HG03342 (cell line): ENCODE measurements around the gene PARL.

Experiments used
- ATAC-seq: cut with Tn5 transposase; IDR thresholded peaks from one replicate; pipeline ENCODE4 v1.9.1; 2021; ENCODE audit warnings: mild to moderate bottlenecking, moderate library complexity; ENCODE audit not compliant: unreplicated experiment

PARL gene, protein sequence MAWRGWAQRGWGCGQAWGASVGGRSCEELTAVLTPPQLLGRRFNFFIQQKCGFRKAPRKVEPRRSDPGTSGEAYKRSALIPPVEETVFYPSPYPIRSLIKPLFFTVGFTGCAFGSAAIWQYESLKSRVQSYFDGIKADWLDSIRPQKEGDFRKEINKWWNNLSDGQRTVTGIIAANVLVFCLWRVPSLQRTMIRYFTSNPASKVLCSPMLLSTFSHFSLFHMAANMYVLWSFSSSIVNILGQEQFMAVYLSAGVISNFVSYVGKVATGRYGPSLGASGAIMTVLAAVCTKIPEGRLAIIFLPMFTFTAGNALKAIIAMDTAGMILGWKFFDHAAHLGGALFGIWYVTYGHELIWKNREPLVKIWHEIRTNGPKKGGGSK

GRCh38 chr3:183884427-183885296 lies at the start of gene PARL:
Gene PARL, minus strand, starts transcription at chr3:183884880. Its CDS starts 34 bp downstream, at chr3:183884846.
- peak; percentile 100 for ATAC-seq

DNA sequence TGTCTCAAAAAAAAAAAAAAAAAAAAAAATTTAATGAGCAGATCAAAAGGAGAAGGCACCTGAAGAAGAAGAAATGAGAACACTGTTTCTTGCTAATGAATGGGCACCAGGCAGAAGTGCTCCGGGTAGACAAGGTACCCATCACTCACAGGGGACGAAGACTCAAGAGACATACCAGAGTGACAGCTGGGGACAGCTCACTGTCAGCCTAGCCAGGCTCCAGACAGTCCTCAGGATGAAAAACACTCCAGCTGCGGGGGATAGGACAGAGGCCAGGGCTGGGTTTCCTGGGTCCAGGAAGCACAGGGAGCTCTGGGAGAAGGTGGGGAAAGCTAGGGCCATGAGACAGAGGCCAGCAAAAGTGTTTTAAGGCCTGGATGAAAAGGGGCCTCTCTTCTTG lies 48.5 kb upstream of the PARL start:
- no peak for ATAC-seq

GRCh38 chr3:183931881-183932280 lies 47.2 kb upstream of the PARL start:
- ATAC-seq, result no peak

GRCh38 chr3:183930086-183930485 lies 45.4 kb upstream of the PARL start:
- ATAC-seq, result no peak

DNA sequence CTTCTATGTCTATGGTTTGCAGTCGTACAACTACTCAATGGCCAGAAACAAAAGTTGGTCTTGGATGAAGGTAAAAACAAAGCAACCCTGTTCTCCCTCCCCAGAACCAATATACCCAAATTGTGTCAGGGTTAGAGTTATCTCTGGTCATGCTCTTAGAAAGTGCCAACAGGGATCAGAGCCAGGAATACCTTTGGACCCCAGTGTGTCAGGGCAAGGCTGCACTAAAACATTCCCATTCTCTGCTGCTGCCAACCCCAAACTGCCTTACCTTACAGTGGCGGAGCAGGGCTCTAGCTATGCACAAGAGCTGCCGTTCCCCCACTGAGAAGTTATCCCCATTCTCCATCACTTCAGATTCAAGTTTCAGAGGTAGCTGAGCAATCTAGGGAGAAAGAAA lies 42.4 kb upstream of the PARL start:
- no peak for ATAC-seq

- no peak for ATAC-seq
These were observed 40.3 kb upstream of the PARL start for GRCh38 chr3:183924956-183925355.

DNA sequence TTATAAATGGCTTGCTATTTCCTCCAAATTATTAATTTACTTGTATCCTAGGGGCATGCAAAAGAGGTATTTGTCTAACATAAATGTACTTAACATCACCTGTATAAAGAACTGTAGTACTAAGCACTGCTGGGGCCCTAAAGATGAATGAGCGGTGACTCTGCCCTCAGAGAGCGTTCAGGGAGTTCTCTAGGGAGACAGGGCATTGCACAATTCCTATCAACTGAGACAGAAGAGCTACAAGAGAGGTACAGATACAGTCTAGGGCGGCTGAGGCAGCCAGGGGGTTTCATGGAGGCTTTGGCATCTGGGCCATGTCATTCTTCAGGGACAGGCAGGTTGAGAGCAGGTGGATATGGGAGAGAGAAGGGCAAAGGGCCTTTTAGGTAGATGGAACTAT lies 39.9 kb upstream of the PARL start:
- no peak for ATAC-seq

DNA sequence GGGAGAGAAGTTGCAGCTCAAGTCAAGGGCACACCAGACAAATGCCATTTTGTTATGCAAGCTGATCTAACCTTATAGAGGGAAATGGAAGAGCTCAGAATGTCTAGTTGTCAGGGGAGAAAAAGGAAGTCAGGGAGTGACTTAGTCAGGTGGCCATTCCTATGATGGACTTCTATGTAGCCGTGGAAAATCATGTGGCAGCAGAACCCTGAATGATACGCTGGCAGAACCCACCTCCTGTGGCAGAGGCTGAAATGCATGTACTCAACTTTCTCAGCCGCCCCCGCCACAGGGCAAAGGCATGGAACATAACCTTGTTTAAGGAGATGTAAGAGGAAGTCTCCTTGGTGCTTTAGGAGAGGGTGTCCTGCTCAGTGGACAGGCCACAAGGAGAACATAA lies 37.7 kb upstream of the PARL start:
- no peak for ATAC-seq

DNA sequence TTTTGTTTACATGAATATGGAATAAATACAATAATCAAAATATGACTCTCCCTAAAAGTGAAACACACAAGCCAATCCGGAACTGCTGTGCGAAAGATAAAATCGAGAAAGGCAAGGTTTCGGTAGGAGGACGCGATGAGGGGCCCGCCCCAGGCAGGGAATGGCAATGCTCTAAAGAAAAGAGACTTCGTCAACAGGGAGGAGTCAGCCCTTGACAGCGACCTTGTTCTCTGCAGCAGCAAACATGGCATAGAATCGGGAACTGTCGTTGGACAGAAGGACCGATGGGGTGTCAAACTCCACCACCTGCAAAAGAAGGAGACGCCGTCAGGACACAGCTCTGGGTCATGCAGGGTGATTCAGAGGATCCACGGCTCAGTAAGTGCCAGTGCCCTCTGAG lies 36.4 kb upstream of the PARL start:
- ATAC-seq, result no peak

- no peak for ATAC-seq
These were observed 35.7 kb upstream of the PARL start for GRCh38 chr3:183920416-183920815.

- no peak for ATAC-seq
These were observed 33.5 kb upstream of the PARL start for GRCh38 chr3:183918178-183918577.

DNA sequence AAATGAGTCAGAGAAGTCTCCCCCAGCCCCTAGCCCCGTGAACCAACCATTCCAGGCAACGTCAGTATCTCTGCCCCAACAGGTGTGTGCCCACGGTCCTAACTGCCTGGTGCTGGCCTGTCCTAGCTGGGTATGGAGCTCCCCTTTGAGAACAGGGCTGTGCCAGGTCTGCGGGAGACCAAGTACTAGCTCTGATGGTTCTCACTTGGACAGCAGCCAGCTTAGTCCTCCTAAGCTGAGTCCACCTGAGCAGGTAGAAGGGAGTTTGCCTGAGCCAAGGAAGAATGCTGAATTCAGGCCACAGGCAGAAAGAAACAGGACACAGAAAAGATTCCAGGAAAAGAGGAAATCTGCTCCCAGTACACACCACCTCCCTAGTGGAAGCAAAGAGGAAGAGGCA lies 33.1 kb upstream of the PARL start:
- ATAC-seq, result no peak

GRCh38 chr3:183914856-183915255 lies 30.2 kb upstream of the PARL start:
- no peak for ATAC-seq

DNA sequence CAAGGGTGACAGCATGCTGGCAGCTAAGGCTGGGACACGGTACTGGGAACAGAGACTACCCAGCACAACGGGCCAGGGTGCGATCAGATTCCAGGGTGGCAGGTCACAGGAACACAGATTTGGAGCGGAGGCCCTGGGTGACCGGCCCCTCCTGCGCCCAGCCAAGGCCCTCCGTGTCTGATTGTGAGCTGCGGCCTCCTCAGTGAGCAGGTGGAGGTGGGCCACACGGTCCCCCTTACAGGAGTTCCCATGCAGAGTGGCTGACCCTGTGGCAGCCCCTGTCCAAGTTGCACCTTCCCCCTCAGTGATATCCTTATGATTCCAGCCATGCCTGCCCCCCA lies 28.9 kb upstream of the PARL start:
- no peak for ATAC-seq

GRCh38 chr3:183912895-183913579 lies 28.4 kb upstream of the PARL start:
- no peak for ATAC-seq

DNA sequence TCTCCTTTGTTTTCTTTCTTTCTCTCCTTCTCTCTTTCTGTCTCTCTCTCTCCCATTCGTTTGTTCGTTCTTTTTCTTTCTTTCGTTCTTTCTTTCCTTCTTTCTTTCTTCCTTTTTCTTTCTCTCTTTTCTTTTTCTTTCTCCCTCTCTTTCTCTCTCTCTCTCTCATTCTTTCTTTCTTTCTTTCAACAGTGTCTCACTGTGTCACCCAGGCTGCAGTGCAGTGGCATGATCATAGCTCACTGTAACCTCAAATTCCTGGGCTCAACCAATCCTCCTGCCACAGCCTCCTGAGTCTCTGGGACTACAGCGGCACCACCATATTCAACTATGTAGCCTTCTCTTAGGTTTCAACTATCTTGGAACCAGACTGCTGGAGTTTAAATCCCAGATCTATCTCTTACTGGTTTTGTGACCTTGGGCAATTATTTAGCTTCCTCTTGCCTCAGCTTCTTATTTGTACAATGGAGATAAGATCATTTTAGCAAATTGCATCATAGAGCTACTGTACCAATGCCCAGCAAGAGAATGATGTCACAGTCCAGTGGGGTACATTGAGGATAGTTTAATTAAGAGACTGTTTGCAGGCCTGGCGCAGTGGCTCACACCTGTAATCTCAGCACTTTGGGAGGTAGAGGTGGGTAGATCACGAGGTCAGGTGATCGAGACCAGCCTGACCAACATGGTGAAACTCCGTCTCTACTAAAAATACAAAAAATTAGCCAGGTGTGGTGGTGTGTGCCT lies 27.3 kb upstream of the PARL start:
- ATAC-seq, result no peak

- ATAC-seq, result no peak
These were observed 26.4 kb upstream of the PARL start for GRCh38 chr3:183911087-183911486.

- ATAC-seq, result no peak
These were observed 24.4 kb upstream of the PARL start for GRCh38 chr3:183909030-183909600.

DNA sequence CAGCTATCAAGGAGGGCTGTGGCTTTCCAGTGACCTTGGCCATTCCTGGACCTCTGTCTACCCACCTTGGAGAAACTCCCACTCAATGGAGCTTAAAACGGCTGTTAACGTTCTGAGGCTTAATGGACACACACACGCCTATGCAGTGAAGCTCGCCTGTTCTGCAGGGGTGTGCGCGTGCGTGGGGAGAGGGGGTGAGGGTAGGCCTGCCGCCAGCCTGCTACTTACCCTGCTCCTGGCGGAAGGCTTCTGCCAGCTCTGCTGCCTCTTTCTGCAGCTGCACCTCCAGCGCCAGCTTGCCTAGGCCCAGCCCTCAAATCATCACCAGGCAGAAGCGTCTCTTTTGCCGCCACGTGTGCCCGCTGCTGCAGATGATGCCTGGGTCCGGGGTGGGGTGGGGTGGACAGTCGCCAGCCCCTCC lies 23.2 kb upstream of the PARL start:
- no peak for ATAC-seq

DNA sequence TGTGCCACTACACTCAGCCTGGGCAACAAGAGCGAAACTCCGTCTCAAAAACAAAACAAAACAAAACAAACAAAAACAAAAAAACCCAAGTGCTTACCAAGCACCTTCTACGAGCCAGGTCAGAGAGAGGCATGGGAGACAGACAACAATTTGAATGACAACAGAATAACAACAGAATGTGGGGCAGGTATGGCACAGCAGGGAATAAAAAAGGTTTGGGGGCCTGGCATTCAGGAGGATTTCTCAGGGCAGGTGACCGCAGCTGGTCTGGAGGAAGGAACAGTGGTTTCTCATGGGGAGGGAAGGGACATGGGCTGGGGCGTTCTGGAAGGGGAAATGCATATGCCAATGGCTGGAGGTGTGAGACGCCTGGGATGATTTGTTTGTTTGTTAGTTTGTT lies 22.5 kb upstream of the PARL start:
- ATAC-seq, result no peak
